ENCODE data around the gene GFI1. TPM values are rescaled to one million over a fixed set of nuclear protein-coding genes. Genes with fewer than 3 reads are reported as not detected.

GFI1 gene
- total RNA-seq, 1 experiment from 2014 or later, result 0.35 TPM

DNA sequence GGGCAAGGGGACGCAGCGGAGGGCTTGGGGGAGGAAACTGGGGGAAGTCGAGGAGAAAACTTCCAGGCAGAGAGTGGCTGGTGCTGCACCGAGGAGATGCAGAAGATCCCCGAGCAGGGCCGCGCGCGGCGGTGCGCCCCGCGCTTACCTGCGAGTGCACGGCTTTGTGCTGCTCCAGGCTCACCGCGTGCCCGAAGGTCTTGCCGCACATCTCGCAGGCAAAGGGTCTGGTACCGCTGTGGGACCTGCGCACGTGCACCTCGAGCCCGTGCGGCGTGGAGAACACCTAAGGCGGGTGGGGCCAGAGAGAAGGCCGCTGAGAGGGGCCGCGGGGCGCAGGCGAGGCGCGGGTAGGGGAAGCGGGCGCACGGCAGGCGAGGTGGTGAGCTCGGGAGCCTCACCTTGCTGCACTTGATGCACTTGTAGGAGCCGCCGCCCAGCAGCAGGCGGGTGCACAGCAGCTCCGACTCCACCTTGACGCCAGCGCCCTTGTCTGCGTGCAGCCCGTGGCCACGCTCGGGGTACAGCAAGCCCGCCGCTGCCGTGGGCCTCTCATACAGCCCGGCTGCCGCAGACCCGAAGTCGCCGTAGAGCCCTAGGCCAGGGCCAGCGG is 6.4 kb downstream of the GFI1 start (continued):
- TF ChIP-seq, protein P1, sequence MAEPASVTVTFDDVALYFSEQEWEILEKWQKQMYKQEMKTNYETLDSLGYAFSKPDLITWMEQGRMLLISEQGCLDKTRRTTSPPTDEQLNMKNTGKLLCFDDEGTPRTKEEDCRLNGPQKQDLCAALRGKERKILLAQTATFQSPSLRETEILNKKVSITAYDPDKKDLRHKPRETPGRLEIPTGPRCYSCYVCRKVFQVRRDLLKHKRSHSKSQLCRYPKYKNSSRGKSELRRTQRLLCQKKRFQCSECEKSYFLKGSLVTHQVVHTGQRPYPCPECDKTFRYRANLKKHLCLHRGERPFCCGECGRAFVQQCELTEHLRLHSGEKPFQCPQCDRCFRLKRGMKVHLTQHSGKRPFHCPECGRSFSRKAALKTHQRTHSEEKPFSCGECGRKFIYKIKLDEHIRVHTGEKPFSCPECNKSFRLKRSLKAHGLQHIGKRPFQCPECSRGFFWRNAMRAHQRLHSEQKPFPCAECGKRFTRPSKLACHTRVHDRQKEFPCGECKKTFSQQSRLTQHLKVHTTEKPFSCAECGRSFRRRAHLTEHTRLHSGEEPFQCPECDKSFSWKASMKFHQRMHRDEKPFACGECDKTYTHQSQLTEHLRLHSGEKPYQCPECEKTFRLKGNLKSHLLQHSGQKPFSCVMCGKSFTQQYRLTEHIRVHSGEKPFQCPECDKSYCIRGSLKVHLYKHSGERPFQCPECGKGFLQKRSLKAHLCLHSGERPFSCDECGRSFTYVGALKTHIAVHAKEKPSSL (CRISPR knock-in tag; conservative IDR thresholded peaks at IDR 0.05), result no peak
- TF ChIP-seq, protein P2, sequence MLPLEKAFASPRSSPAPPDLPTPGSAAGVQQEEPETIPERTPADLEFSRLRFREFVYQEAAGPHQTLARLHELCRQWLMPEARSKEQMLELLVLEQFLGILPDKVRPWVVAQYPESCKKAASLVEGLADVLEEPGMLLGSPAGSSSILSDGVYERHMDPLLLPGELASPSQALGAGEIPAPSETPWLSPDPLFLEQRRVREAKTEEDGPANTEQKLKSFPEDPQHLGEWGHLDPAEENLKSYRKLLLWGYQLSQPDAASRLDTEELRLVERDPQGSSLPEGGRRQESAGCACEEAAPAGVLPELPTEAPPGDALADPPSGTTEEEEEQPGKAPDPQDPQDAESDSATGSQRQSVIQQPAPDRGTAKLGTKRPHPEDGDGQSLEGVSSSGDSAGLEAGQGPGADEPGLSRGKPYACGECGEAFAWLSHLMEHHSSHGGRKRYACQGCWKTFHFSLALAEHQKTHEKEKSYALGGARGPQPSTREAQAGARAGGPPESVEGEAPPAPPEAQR (CRISPR knock-in tag; IDR thresholded peaks at IDR 0.05), result no peak
- TF ChIP-seq NR3C1 (CRISPR knock-in tag; conservative IDR thresholded peaks at IDR 0.05; ENCODE audit: low read depth), result peak; percentile 88; the same call in 1 of the 2 replicates
- TF ChIP-seq PRRX2 (CRISPR knock-in tag; IDR thresholded peaks at IDR 0.05), result no peak
- TF ChIP-seq MXD4 (CRISPR knock-in tag; IDR thresholded peaks at IDR 0.05; ENCODE audit: borderline replicate concordance), result no peak
- TF ChIP-seq, protein P3, sequence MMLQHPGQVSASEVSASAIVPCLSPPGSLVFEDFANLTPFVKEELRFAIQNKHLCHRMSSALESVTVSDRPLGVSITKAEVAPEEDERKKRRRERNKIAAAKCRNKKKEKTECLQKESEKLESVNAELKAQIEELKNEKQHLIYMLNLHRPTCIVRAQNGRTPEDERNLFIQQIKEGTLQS (CRISPR knock-in tag; conservative IDR thresholded peaks at IDR 0.05), result peak; percentile 93
- TF ChIP-seq, protein P4, sequence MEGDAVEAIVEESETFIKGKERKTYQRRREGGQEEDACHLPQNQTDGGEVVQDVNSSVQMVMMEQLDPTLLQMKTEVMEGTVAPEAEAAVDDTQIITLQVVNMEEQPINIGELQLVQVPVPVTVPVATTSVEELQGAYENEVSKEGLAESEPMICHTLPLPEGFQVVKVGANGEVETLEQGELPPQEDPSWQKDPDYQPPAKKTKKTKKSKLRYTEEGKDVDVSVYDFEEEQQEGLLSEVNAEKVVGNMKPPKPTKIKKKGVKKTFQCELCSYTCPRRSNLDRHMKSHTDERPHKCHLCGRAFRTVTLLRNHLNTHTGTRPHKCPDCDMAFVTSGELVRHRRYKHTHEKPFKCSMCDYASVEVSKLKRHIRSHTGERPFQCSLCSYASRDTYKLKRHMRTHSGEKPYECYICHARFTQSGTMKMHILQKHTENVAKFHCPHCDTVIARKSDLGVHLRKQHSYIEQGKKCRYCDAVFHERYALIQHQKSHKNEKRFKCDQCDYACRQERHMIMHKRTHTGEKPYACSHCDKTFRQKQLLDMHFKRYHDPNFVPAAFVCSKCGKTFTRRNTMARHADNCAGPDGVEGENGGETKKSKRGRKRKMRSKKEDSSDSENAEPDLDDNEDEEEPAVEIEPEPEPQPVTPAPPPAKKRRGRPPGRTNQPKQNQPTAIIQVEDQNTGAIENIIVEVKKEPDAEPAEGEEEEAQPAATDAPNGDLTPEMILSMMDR (IDR thresholded peaks at IDR 0.05), result no peak
- TF ChIP-seq SOX15 (CRISPR knock-in tag; IDR thresholded peaks at IDR 0.05), result no peak
- no peak for TF ChIP-seq ZNF396 (CRISPR knock-in tag; IDR thresholded peaks at IDR 0.05; ENCODE audit: borderline replicate concordance)
- TF ChIP-seq, protein P5, sequence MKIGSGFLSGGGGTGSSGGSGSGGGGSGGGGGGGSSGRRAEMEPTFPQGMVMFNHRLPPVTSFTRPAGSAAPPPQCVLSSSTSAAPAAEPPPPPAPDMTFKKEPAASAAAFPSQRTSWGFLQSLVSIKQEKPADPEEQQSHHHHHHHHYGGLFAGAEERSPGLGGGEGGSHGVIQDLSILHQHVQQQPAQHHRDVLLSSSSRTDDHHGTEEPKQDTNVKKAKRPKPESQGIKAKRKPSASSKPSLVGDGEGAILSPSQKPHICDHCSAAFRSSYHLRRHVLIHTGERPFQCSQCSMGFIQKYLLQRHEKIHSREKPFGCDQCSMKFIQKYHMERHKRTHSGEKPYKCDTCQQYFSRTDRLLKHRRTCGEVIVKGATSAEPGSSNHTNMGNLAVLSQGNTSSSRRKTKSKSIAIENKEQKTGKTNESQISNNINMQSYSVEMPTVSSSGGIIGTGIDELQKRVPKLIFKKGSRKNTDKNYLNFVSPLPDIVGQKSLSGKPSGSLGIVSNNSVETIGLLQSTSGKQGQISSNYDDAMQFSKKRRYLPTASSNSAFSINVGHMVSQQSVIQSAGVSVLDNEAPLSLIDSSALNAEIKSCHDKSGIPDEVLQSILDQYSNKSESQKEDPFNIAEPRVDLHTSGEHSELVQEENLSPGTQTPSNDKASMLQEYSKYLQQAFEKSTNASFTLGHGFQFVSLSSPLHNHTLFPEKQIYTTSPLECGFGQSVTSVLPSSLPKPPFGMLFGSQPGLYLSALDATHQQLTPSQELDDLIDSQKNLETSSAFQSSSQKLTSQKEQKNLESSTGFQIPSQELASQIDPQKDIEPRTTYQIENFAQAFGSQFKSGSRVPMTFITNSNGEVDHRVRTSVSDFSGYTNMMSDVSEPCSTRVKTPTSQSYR (CRISPR knock-in tag; IDR thresholded peaks at IDR 0.05), result peak; percentile 98
- TF ChIP-seq, protein P6, sequence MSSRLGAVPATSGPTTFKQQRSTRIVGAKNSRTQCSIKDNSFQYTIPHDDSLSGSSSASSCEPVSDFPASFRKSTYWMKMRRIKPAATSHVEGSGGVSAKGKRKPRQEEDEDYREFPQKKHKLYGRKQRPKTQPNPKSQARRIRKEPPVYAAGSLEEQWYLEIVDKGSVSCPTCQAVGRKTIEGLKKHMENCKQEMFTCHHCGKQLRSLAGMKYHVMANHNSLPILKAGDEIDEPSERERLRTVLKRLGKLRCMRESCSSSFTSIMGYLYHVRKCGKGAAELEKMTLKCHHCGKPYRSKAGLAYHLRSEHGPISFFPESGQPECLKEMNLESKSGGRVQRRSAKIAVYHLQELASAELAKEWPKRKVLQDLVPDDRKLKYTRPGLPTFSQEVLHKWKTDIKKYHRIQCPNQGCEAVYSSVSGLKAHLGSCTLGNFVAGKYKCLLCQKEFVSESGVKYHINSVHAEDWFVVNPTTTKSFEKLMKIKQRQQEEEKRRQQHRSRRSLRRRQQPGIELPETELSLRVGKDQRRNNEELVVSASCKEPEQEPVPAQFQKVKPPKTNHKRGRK (CRISPR knock-in tag; IDR thresholded peaks at IDR 0.05; ENCODE audit: borderline replicate concordance), result 0 out of 2 replicates have a peak, but pooled peaks have one; percentile 55
- TF ChIP-seq, protein P7, sequence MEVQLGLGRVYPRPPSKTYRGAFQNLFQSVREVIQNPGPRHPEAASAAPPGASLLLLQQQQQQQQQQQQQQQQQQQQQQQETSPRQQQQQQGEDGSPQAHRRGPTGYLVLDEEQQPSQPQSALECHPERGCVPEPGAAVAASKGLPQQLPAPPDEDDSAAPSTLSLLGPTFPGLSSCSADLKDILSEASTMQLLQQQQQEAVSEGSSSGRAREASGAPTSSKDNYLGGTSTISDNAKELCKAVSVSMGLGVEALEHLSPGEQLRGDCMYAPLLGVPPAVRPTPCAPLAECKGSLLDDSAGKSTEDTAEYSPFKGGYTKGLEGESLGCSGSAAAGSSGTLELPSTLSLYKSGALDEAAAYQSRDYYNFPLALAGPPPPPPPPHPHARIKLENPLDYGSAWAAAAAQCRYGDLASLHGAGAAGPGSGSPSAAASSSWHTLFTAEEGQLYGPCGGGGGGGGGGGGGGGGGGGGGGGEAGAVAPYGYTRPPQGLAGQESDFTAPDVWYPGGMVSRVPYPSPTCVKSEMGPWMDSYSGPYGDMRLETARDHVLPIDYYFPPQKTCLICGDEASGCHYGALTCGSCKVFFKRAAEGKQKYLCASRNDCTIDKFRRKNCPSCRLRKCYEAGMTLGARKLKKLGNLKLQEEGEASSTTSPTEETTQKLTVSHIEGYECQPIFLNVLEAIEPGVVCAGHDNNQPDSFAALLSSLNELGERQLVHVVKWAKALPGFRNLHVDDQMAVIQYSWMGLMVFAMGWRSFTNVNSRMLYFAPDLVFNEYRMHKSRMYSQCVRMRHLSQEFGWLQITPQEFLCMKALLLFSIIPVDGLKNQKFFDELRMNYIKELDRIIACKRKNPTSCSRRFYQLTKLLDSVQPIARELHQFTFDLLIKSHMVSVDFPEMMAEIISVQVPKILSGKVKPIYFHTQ (CRISPR knock-in tag; IDR thresholded peaks at IDR 0.05), result no peak
- TF ChIP-seq ZNF232 (CRISPR knock-in tag; IDR thresholded peaks at IDR 0.05), result peak; percentile 96
- peak; percentile 97 for TF ChIP-seq TCF7 (CRISPR knock-in tag; IDR thresholded peaks at IDR 0.05; ENCODE audit: low read depth)
- peak; percentile 83 for TF ChIP-seq NR2C2 (CRISPR knock-in tag; IDR thresholded peaks at IDR 0.05)
- TF ChIP-seq SMAD4 (CRISPR knock-in tag; IDR thresholded peaks at IDR 0.05), result peak; percentile 96
- TF ChIP-seq, protein P8, sequence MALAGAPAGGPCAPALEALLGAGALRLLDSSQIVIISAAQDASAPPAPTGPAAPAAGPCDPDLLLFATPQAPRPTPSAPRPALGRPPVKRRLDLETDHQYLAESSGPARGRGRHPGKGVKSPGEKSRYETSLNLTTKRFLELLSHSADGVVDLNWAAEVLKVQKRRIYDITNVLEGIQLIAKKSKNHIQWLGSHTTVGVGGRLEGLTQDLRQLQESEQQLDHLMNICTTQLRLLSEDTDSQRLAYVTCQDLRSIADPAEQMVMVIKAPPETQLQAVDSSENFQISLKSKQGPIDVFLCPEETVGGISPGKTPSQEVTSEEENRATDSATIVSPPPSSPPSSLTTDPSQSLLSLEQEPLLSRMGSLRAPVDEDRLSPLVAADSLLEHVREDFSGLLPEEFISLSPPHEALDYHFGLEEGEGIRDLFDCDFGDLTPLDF (CRISPR knock-in tag; IDR thresholded peaks at IDR 0.05), result peak; percentile 95; the same call in 1 of the 2 replicates
- TF ChIP-seq RORB (CRISPR knock-in tag; IDR thresholded peaks at IDR 0.05), result no peak
- peak; percentile 90 for TF ChIP-seq ZBTB21 (CRISPR knock-in tag; IDR thresholded peaks at IDR 0.05; ENCODE audit: borderline replicate concordance)
- TF ChIP-seq, protein P9, sequence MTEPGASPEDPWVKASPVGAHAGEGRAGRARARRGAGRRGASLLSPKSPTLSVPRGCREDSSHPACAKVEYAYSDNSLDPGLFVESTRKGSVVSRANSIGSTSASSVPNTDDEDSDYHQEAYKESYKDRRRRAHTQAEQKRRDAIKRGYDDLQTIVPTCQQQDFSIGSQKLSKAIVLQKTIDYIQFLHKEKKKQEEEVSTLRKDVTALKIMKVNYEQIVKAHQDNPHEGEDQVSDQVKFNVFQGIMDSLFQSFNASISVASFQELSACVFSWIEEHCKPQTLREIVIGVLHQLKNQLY (CRISPR knock-in tag; IDR thresholded peaks at IDR 0.05), result no peak
- TF ChIP-seq NFYB (CRISPR knock-in tag; conservative IDR thresholded peaks at IDR 0.05; ENCODE audit: low read depth), result peak; percentile 48
- TF ChIP-seq CREB1 (CRISPR knock-in tag; IDR thresholded peaks at IDR 0.05), result peak; percentile 95
- peak; percentile 99 for TF ChIP-seq FOXP1 (CRISPR knock-in tag; IDR thresholded peaks at IDR 0.05; ENCODE audit: borderline replicate concordance)

Data from WTC11 (cell line).